GM12864 (cell line): ENCODE results near the gene USP48.
"Not testable (repeated sequence)": the region's sequence is repeated elsewhere in the genome, so short reads cannot be mapped to it uniquely, and the experiment has no call there.

Source experiments
- DNase-seq: peaks from one replicate; pipeline ENCODE4 v3.0.0-alpha.2; 2011; ENCODE audit warnings: low read depth
- H3K4me3 ChIP-seq: 2 replicates; pipeline ENCODE4 v1.5.1; 2011; ENCODE audit warnings: mild to moderate bottlenecking, low read depth, low read length, control low read depth
- CTCF ChIP-seq: IDR thresholded peaks from 2 replicates; pipeline ENCODE4 v1.5.1; 2011; ENCODE audit warnings: low read depth, mild to moderate bottlenecking, moderate library complexity, low read length, control low read depth, inconsistent platforms; ENCODE audit errors: missing control alignments

The USP48 gene

GRCh38 chr1:21827141-21827679 lies 44.3 kb upstream of the USP48 start:
- no peak overlapping the region for H3K4me3 ChIP-seq
- no peak for TF ChIP-seq CTCF
- DNase-seq: no peak

GRCh38 chr1:21826694-21827093 lies 43.7 kb upstream of the USP48 start:
- not testable (repeated sequence) for H3K4me3 ChIP-seq, DNase-seq

DNA sequence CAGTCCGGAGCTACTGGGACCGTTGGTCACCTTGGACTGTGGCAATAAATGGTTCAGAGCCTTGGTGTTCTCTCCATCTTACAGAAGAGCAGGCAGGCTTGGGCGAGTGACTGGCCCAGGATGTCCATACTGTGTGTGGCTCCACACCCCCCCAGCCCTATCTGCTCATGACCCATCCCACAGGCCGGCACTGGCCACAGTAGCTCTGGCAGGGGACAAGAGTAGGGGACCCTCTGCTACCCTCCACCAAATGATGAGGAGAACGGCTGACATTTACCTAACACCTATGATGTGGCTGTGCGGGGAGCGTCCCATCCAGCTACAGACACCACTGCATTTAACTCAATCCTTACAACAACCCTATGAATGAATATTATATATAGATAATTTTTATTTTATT lies 42.4 kb upstream of the USP48 start:
- no peak for TF ChIP-seq CTCF
- no peak for DNase-seq
- H3K4me3 ChIP-seq: no peak overlapping the region

GRCh38 chr1:21824926-21825325 lies 42.0 kb upstream of the USP48 start:
- DNase-seq: no peak
- TF ChIP-seq CTCF: no peak
- H3K4me3 ChIP-seq: no peak overlapping the region

- H3K4me3 ChIP-seq: no peak overlapping the region
- no peak for DNase-seq
- TF ChIP-seq CTCF: no peak
These were observed 41.2 kb upstream of the USP48 start for GRCh38 chr1:21823980-21824702.

- no peak for TF ChIP-seq CTCF
- DNase-seq: no peak
These were observed 40.4 kb upstream of the USP48 start for GRCh38 chr1:21823206-21823979.

GRCh38 chr1:21822349-21822748 lies 39.4 kb upstream of the USP48 start:
- no peak for DNase-seq

More at GRCh38 chr1:21823206-21823979, 40.4 kb upstream of the USP48 start:
- no peak overlapping the region for H3K4me3 ChIP-seq

More at GRCh38 chr1:21822349-21822748, 39.4 kb upstream of the USP48 start:
- no peak overlapping the region for H3K4me3 ChIP-seq
- TF ChIP-seq CTCF: no peak
